GM19467 (cell line): ENCODE results near the gene STX18.
"Not testable (repeated sequence)": the region's sequence is repeated elsewhere in the genome, so short reads cannot be mapped to it uniquely, and the experiment has no call there.

Source experiments
- ATAC-seq: cut with Tn5 transposase; IDR thresholded peaks from one replicate; pipeline ENCODE4 v1.9.1; 2021; ENCODE audit warnings: mild to moderate bottlenecking, moderate library complexity; ENCODE audit not compliant: unreplicated experiment

Gene STX18

DNA sequence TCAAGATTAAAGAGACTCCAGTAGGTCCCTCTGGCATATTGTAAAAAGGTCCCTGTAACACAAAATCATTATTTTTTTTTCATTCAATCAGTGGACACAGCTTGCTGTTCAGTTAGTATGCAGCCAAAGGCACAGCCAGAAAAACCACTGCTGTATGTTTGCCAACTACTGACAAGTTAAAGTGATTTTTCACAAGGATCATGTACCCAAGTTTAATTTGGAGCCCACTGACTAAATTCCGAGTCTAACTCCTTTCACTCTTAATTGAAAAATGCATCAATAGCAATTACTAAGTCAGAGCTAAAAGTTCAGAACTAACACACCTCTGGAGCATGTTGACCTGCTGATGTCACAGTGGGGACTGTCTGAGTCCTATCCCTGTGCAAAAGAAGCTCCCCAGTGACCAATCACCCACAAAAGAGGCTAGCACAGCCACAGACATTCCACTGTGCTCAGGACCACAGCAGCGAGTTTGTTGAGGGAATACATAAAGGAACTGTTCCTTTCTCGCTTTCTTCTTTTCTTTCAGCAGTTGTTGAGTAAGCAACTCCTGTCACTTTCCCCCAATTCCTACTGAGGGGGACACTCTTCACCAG lies 60.4 kb downstream of the STX18 start:
- ATAC-seq: no peak

GRCh38 chr4:4480685-4481398 lies 61.0 kb downstream of the STX18 start:
- ATAC-seq: no peak

DNA sequence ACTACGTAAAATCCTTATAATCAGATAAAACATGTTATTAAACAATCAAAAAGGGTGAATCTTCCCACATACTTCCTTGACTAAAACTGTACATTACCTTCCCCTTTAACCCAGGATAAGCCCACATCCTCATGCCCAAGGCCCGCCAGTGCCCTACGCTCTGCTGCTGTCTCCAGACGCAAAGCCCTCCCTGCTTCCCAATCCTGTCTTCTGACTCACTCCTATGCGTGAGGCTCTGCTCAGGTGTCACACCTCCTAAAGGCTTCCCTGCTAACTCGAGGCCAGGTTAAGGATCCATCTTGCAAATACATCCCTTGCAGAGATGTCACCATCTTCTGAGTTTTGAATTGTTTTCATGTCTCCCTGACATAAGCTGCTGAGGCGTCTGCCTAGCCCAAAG lies 61.6 kb downstream of the STX18 start:
- ATAC-seq: no peak

- no peak for ATAC-seq
Measured at GRCh38 chr4:4479366-4479765, 62.5 kb downstream of the STX18 start.

GRCh38 chr4:4477796-4478195 lies 64.1 kb downstream of the STX18 start:
- ATAC-seq: no peak

GRCh38 chr4:4477391-4477790 lies 64.5 kb downstream of the STX18 start:
- ATAC-seq: no peak

- no peak for ATAC-seq
Measured at GRCh38 chr4:4474476-4474875, 67.4 kb downstream of the STX18 start.

GRCh38 chr4:4472344-4472958 lies 69.4 kb downstream of the STX18 start:
- ATAC-seq: no peak

GRCh38 chr4:4471195-4471594 lies 70.7 kb downstream of the STX18 start:
- ATAC-seq: no peak

DNA sequence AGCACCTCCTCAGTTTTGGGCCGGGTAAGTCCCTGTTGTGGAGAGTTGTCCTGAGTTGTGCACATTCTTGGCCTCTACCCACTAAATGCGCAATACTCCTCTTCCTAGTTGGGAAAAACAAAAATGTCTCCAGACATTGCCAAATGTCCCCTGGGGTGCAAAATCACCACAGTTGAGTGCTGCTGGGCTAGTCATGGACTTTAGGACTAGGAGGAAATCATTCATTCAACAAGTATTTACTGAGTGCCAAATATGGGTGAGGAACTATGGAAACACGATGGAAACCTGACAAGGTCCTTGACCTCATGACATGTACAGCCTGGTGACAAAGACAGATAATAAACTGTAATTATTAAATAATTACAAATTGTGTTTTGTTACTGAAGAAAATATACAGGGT lies 71.6 kb downstream of the STX18 start:
- ATAC-seq: no peak

DNA sequence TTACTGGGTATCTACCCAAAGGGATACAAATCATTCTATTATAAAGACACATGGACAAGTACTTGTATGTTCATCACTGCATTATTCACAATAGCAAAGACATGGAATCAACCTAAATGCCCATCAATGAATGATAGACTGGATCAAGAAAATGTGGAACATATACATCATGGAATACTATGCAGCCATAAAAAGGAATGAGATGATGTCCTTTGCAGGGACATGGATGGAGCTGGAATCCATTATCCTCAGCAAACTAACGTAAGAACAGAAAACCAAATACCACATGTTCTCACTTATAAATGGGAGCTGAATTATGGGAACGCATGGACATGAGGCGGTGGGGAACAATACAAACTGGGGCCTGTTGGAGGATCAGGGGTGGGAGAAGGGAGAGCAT lies 76.6 kb downstream of the STX18 start:
- not testable (repeated sequence) for ATAC-seq

DNA sequence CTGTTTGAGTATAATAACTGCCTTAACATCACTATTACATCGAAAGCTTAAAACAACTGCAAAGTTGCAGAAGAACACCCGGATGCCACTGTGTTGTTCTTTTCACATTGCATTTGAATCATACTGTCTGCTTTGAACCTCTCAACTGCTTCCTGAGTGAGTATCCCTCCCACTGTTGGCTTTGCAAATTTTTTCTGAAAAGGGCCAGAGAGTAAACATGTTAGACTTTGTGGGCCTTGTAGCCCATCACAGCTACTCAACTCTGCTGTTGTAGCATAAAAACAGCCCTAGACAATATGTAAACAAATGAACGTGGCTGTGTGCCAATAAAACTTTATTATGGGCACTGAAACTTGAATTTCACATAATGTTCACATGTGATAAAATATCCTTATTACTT lies 78.9 kb downstream of the STX18 start:
- no peak for ATAC-seq

GRCh38 chr4:4461850-4462249 lies 80.0 kb downstream of the STX18 start:
- ATAC-seq: no peak

DNA sequence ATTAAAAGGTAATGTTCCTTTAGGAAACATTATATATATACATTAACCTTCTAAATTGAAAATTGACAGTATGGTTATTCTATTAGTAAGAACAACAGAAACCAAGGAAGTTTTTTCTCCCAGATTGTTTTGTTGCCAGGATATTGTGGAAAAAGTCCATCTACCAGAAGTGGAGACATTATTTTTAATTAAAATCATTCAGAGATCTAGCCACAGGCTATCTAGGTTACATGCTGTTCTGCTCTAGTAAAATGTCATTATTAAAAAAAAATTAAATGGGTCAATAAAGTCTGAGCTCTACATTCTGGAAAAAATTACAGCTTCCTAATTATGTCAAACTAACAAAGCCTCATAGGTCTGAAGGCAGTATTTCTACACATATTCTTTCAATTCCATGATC lies 80.7 kb downstream of the STX18 start:
- no peak for ATAC-seq

- ATAC-seq: no peak
Measured at GRCh38 chr4:4460759-4461158, 81.1 kb downstream of the STX18 start.

DNA sequence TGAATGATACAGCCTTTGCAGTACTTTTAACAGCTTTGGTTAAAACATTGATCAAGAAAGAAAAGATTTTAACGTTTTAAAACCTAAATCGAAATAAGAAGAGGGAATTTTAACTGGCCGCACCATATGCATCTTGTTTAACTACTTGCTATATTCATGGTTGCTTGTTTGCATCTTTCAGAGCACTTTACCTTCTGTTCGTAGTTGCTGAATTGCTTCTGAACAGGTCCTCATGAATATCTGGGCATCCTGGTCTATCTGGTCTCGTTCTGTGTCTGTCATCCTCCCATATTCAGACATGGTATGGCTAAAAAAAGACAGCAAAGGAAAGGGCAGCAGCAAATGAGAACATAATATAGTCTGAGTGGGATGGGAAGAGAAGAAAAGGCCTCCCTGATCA lies 82.7 kb downstream of the STX18 start:
- no peak for ATAC-seq

- ATAC-seq: no peak
Measured at GRCh38 chr4:4457803-4458553, 83.9 kb downstream of the STX18 start.

- ATAC-seq: no peak
Measured at GRCh38 chr4:4456816-4457578, 84.9 kb downstream of the STX18 start.

- no peak for ATAC-seq
Measured at GRCh38 chr4:4456351-4456750, 85.5 kb downstream of the STX18 start.

DNA sequence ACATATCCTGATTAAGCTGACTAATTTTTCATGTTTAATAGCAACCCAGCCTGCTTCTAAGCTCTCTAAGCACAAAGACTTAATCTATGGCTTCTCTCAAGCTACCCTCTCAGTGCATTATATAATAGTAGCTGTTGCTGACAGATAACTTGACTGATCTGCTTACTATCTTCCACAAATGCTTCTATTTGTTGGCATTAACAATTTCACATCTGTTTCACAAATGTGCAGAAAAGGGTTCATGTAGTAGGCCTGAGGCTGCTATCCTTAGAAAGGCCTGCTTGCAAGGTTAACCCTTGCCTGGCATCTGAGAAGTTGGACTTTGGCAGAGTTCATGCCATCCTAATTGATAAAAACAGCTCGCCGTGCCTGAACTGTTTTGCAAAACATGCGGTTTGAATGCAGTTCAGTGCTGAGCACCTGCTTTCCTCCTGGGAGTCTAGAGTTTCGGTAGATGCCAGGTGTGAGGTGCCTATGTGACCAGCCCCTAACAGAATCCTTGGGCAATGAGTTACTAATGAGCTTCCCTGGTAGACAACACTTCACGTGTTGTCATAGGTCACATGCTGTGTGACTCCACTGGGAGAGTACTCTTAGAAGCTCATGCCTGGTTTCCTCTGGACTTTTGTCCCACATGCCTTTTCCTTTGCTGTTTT lies 86.5 kb downstream of the STX18 start:
- ATAC-seq: peak; percentile 85
